ENCODE results near the gene ADAMTS15.

DNA sequence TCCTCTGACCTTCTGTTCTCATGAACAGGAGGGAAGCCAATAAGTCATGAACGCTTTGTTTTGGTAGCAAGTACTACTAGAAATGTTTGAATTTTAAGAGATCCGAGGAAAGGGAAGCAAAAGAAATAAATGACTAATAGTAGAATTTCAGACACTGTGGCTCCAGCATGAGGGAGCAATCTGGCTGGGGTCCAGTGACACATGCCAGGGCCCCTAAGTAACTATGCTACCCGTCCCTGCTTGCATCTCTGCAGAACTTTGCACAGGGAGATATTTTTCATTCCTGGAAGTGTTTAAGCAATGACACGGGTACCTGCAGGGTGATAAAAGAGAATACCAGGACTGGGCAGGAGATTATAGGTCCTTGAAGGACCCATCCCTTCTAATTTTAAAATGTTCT lies 12.8 kb upstream of the ADAMTS15 start:
- TF ChIP-seq, protein P1, sequence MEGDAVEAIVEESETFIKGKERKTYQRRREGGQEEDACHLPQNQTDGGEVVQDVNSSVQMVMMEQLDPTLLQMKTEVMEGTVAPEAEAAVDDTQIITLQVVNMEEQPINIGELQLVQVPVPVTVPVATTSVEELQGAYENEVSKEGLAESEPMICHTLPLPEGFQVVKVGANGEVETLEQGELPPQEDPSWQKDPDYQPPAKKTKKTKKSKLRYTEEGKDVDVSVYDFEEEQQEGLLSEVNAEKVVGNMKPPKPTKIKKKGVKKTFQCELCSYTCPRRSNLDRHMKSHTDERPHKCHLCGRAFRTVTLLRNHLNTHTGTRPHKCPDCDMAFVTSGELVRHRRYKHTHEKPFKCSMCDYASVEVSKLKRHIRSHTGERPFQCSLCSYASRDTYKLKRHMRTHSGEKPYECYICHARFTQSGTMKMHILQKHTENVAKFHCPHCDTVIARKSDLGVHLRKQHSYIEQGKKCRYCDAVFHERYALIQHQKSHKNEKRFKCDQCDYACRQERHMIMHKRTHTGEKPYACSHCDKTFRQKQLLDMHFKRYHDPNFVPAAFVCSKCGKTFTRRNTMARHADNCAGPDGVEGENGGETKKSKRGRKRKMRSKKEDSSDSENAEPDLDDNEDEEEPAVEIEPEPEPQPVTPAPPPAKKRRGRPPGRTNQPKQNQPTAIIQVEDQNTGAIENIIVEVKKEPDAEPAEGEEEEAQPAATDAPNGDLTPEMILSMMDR (IDR thresholded peaks at IDR 0.05) = no peak
- TF ChIP-seq POLR2AphosphoS5 (IDR thresholded peaks at IDR 0.05) = no peak
